ENCODE measurements around the gene CDC37.
"Not testable (repeated sequence)": the region's sequence is repeated elsewhere in the genome, so short reads cannot be mapped to it uniquely, and the experiment has no call there.

CDC37 gene

GRCh38 chr19:10395003-10395402 is 8.3 kb downstream of the CDC37 start:
- DNase-seq (ENCODE audit: low read depth in 2 of 2): no peak

GRCh38 chr19:10393137-10393536 is 10.2 kb downstream of the CDC37 start:
- no peak for DNase-seq (ENCODE audit: low read depth in 2 of 2)

- no peak for DNase-seq (ENCODE audit: low read depth in 2 of 2)
These were observed 11.2 kb downstream of the CDC37 start for GRCh38 chr19:10392120-10392519.

GRCh38 chr19:10390652-10391286 is 12.6 kb downstream of the CDC37 start:
- peak; percentile 53 to 54 for DNase-seq (ENCODE audit: low read depth in 2 of 2)

GRCh38 chr19:10389863-10390262 is 13.5 kb downstream of the CDC37 start:
- no peak for DNase-seq (ENCODE audit: low read depth in 2 of 2)

- peak; percentile 68 to 82 for DNase-seq (ENCODE audit: low read depth in 2 of 2)
These were observed 14.4 kb downstream of the CDC37 start for GRCh38 chr19:10388957-10389356.

- no peak for DNase-seq (ENCODE audit: low read depth in 2 of 2)
These were observed 18.8 kb downstream of the CDC37 start for GRCh38 chr19:10384580-10384979.

GRCh38 chr19:10383223-10383499 is 20.2 kb downstream of the CDC37 start:
- not testable (repeated sequence) for DNase-seq (ENCODE audit: low read depth in 2 of 2)

GRCh38 chr19:10380313-10381102 is 22.8 kb downstream of the CDC37 start, which contains the start of gene TYK2:
Gene TYK2 (minus strand): TSS chr19:10380572. CDS start chr19:10378406, 2,166 bp downstream.
- peak; percentile 94 to 97 for DNase-seq (ENCODE audit: low read depth in 2 of 2)

GRCh38 chr19:10379880-10380312 is 23.4 kb downstream of the CDC37 start:
- no peak for DNase-seq (ENCODE audit: low read depth in 2 of 2)

GRCh38 chr19:10378124-10378523 is 25.2 kb downstream of the CDC37 start:
- DNase-seq (ENCODE audit: low read depth in 2 of 2): no peak

- not testable (repeated sequence) for DNase-seq (ENCODE audit: low read depth in 2 of 2)
These were observed 26.2 kb downstream of the CDC37 start for GRCh38 chr19:10377140-10377640.

GRCh38 chr19:10374931-10375330 is 28.4 kb downstream of the CDC37 start:
- DNase-seq (ENCODE audit: low read depth in 2 of 2): no peak

- DNase-seq (ENCODE audit: low read depth in 2 of 2): no peak
These were observed 30.7 kb downstream of the CDC37 start for GRCh38 chr19:10372690-10373089.

- DNase-seq (ENCODE audit: low read depth in 2 of 2): no peak
These were observed 35.1 kb downstream of the CDC37 start for GRCh38 chr19:10368101-10368803.

GRCh38 chr19:10366950-10367512 is 36.3 kb downstream of the CDC37 start:
- DNase-seq (ENCODE audit: low read depth in 2 of 2): not testable (repeated sequence)

- no peak for DNase-seq (ENCODE audit: low read depth in 2 of 2)
These were observed 37.8 kb downstream of the CDC37 start for GRCh38 chr19:10365518-10365917.

- DNase-seq (ENCODE audit: low read depth in 2 of 2): no peak
These were observed 38.7 kb downstream of the CDC37 start for GRCh38 chr19:10364644-10365043.

GRCh38 chr19:10363789-10364281 is 39.5 kb downstream of the CDC37 start:
- DNase-seq (ENCODE audit: low read depth in 2 of 2): no peak

GRCh38 chr19:10362259-10362658 is 41.1 kb downstream of the CDC37 start:
- DNase-seq (ENCODE audit: low read depth in 2 of 2): no peak

- DNase-seq (ENCODE audit: low read depth in 2 of 2): no peak
These were observed 41.8 kb downstream of the CDC37 start for GRCh38 chr19:10361569-10362011.

GRCh38 chr19:10356431-10356830 is 46.9 kb downstream of the CDC37 start:
- DNase-seq (ENCODE audit: low read depth in 2 of 2): no peak
